AG04450 (cell line): ENCODE data around the gene ITGB4. TPM values are rescaled to one million over a fixed set of nuclear protein-coding genes. Genes with fewer than 3 reads are reported as not detected.

ENCODE experiments used
- CTCF ChIA-PET: fragments of 300-600, 350-600 bp; formaldehyde crosslinking; extraction: SDS; loops from one replicate; lab custom pipeline; 2022; ENCODE audit warnings: antibody characterized with exemption, inconsistent platforms; lab: Charles Lee
- POLR2A ChIA-PET: fragments of 350-600 bp; formaldehyde crosslinking; extraction: SDS; loops from one replicate; lab custom pipeline; 2021; ENCODE audit warnings: antibody characterized with exemption, inconsistent platforms; lab: Yijun Ruan, JAX
- DNase-seq: peaks from one replicate; pipeline ENCODE4 v3.0.0-alpha.2; 2011; ENCODE audit warnings: low read depth, low spot score
- H3K27ac ChIP-seq: one replicate; pipeline ENCODE4 v1.5.1; 2012; ENCODE audit warnings: low read depth, low read length, control low read depth
- H3K27me3 ChIP-seq: one replicate; pipeline ENCODE4 v1.6.0; 2012; ENCODE audit warnings: low read length; ENCODE audit not compliant: control insufficient read depth, insufficient read depth
- H3K4me3 ChIP-seq: 2 replicates; pipeline ENCODE4 v1.5.1; 2011; ENCODE audit warnings: mild to moderate bottlenecking, low read depth, low read length, control low read depth
- H3K9me3 ChIP-seq: 2 replicates; pipeline ENCODE4 v1.5.1; 2012; ENCODE audit warnings: low read length; ENCODE audit not compliant: control insufficient read depth, insufficient read depth
- CTCF ChIP-seq: IDR thresholded peaks from 2 replicates; pipeline ENCODE4 v1.5.1; 2011; ENCODE audit warnings: low read depth, low read length, control low read depth, inconsistent platforms
- polyA plus RNA-seq: library from polyadenylated mRNA; depleted of rRNA; stranded (reverse); fragments of >200 nt; gene quantifications from 2 replicates; pipeline ENCODE4 v1.2.3, GENCODE V29; 2011

The ITGB4 gene
- polyA plus RNA-seq, 1 experiment, result 0.31 TPM

GRCh38 chr17:75707079-75707571 is 14.1 kb upstream of the ITGB4 start:
- DNase-seq, result no peak
- H3K27ac ChIP-seq, result no peak overlapping the region
- no peaks in the 10 kb centered on the region for H3K9me3 ChIP-seq
- H3K27me3 ChIP-seq, result no peaks in the 10 kb centered on the region
- TF ChIP-seq CTCF, result no peak
- ChIA-PET POLR2A (no interaction called here), CTCF (interaction anchor here (1.8 kb wide), 1 partner anchor 74 kb away, joined by 4 read pairs; the partner anchor contains the start of gene SMIM5)
- H3K4me3 ChIP-seq, result no peak overlapping the region

- TF ChIP-seq CTCF, result no peak
- ChIA-PET POLR2A (no interaction called here), CTCF (interaction anchor here (2.9 kb wide), 1 partner anchor 79 kb away, joined by 11 read pairs; the partner anchor contains the start of gene SMIM5)
- Histone ChIP-seq H3K27ac (no peak overlapping the region), H3K27me3 (no peaks in the 10 kb centered on the region), H3K9me3 (no peaks in the 10 kb centered on the region), H3K4me3 (no peak overlapping the region)
- DNase-seq, result no peak
Measured at GRCh38 chr17:75712446-75712845, 8.8 kb upstream of the ITGB4 start.

- Histone ChIP-seq H3K27me3 (peaks cover 43% of the 10 kb centered on the region), H3K9me3 (no peaks in the 10 kb centered on the region; the same call in 1 of the 2 replicates), H3K27ac (no peak overlapping the region), H3K4me3 (no peak overlapping the region)
- ChIA-PET POLR2A (no interaction called here), CTCF (interaction anchor here (1.4 kb wide), 1 partner anchor 28 kb away, joined by 8 read pairs; no protein-coding TSS in a partner anchor)
- DNase-seq, result no peak
- no peak for TF ChIP-seq CTCF
Measured at GRCh38 chr17:75719732-75720131, 1.5 kb upstream of the ITGB4 start.

GRCh38 chr17:75721463-75722011 is 278 bp downstream of the ITGB4 start:
- no peak for TF ChIP-seq CTCF
- CTCF ChIA-PET, result interaction anchor here (1.0 kb wide), 1 partner anchor 26 kb away, joined by 3 read pairs; no protein-coding TSS in a partner anchor
- POLR2A ChIA-PET, result interaction anchor here (0.5 kb wide), 1 partner anchor 26 kb away, joined by 3 read pairs; no protein-coding TSS in a partner anchor
- H3K27ac ChIP-seq, result no peak overlapping the region
- H3K9me3 ChIP-seq, result no peaks in the 10 kb centered on the region; the same call in 1 of the 2 replicates
- peaks cover 43% of the 10 kb centered on the region for H3K27me3 ChIP-seq
- peak overlapping the region; percentile 25; the same call in 1 of the 2 replicates for H3K4me3 ChIP-seq
- no peak for DNase-seq

GRCh38 chr17:75722076-75722475 is 817 bp downstream of the ITGB4 start:
- CTCF ChIA-PET, result interaction anchor here (1.0 to 1.7 kb wide), 2 partner anchors 25 to 31 kb away, joined by 3 to 5 read pairs; no protein-coding TSS in a partner anchor

More at GRCh38 chr17:75722076-75722475, 817 bp downstream of the ITGB4 start:
- Histone ChIP-seq H3K27me3 (peaks cover 44% of the 10 kb centered on the region), H3K9me3 (no peaks in the 10 kb centered on the region; the same call in 1 of the 2 replicates), H3K27ac (no peak overlapping the region), H3K4me3 (no peak overlapping the region)
- POLR2A ChIA-PET, result interaction anchor here (0.5 kb wide), 1 partner anchor 26 kb away, joined by 3 read pairs; no protein-coding TSS in a partner anchor
- DNase-seq, result no peak
- no peak for TF ChIP-seq CTCF
